Measurements from ENCODE around the gene STX2.

DNA sequence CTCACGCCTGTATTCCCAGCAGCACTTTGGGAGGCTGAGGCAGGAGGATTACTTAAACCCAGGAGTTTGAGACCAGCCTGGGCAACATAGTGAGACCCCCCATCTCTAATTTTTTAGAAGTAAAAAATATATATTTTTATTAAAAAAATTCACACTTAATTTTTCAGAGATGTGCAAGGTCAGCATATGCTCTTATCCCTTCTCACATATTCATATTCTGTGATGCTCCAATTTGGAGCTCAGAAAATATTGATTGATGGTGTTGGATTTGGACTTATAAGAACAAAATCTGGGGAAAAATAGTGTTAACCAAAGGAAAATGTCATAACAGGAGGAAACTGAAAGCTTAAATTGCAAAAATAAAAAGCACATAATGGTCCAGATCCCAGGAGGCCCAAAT lies 42.5 kb upstream of the STX2 start:
- TF ChIP-seq, protein P1, sequence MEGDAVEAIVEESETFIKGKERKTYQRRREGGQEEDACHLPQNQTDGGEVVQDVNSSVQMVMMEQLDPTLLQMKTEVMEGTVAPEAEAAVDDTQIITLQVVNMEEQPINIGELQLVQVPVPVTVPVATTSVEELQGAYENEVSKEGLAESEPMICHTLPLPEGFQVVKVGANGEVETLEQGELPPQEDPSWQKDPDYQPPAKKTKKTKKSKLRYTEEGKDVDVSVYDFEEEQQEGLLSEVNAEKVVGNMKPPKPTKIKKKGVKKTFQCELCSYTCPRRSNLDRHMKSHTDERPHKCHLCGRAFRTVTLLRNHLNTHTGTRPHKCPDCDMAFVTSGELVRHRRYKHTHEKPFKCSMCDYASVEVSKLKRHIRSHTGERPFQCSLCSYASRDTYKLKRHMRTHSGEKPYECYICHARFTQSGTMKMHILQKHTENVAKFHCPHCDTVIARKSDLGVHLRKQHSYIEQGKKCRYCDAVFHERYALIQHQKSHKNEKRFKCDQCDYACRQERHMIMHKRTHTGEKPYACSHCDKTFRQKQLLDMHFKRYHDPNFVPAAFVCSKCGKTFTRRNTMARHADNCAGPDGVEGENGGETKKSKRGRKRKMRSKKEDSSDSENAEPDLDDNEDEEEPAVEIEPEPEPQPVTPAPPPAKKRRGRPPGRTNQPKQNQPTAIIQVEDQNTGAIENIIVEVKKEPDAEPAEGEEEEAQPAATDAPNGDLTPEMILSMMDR (IDR thresholded peaks at IDR 0.05), result no peak
- no peak for TF ChIP-seq POLR2A (IDR thresholded peaks at IDR 0.05)
